DOHH2 (cell line): ENCODE results near the gene TMEM271.

Source experiments
- H3F3A ChIP-seq: fragments of 200-600 bp; sonication (generic), shearing (Covaris generic); 2 replicates; pipeline ENCODE4 v1.6.0; 2016; ENCODE audit warnings: antibody characterized with exemption, mild to moderate bottlenecking; ENCODE audit not compliant: control insufficient read depth, insufficient read depth
- H3K27ac ChIP-seq: fragments of 200-600 bp; sonication (generic); 2 replicates; pipeline ENCODE4 v1.5.1; 2014; ENCODE audit warnings: low read depth, mild to moderate bottlenecking, low read length, moderate library complexity
- H3K27me3 ChIP-seq: fragments of 200-600 bp; sonication (generic); 2 replicates; pipeline ENCODE4 v1.6.1; 2014; ENCODE audit warnings: mild to moderate bottlenecking, low read length, mixed read lengths; ENCODE audit not compliant: control insufficient read depth
- H3K36me3 ChIP-seq: fragments of 200-600 bp; sonication (generic); 2 replicates; pipeline ENCODE4 v1.6.1; 2014; ENCODE audit warnings: mild to moderate bottlenecking, low read length, moderate library complexity, mixed read lengths; ENCODE audit not compliant: control insufficient read depth
- H3K4me1 ChIP-seq: fragments of 200-600 bp; sonication (generic); 2 replicates; pipeline ENCODE4 v1.6.1; 2014; ENCODE audit warnings: mild to moderate bottlenecking, low read length, mixed read lengths; ENCODE audit not compliant: control insufficient read depth
- H3K4me2 ChIP-seq: fragments of 200-600 bp; sonication (generic); 2 replicates; pipeline ENCODE4 v1.6.0; 2014; ENCODE audit warnings: mild to moderate bottlenecking, low read length, moderate library complexity
- H3K4me3 ChIP-seq: fragments of 200-600 bp; sonication (generic); 2 replicates; pipeline ENCODE4 v1.5.1; 2014; ENCODE audit warnings: mild to moderate bottlenecking, low read length, mixed read lengths
- H3K79me2 ChIP-seq: fragments of 200-600 bp; sonication (generic); 2 replicates; pipeline ENCODE4 v1.6.1; 2014; ENCODE audit warnings: mild to moderate bottlenecking, low read length, mixed read lengths; ENCODE audit not compliant: control insufficient read depth
- H3K9me2 ChIP-seq: fragments of 200-600 bp; sonication (generic); replicated peaks from 2 replicates; pipeline ENCODE4 v1.6.1; 2014; ENCODE audit warnings: mild to moderate bottlenecking, low read length, mixed read lengths; ENCODE audit not compliant: control insufficient read depth
- H3K9me3 ChIP-seq: fragments of 200-600 bp; sonication (generic); 2 replicates; pipeline ENCODE4 v1.6.1; 2014; ENCODE audit warnings: antibody characterized with exemption, low read length, mixed read lengths; ENCODE audit not compliant: control insufficient read depth, insufficient read depth
- H4K20me1 ChIP-seq: fragments of 200-600 bp; sonication (generic); 2 replicates; pipeline ENCODE4 v1.6.0; 2014; ENCODE audit warnings: low read depth, mild to moderate bottlenecking, antibody characterized with exemption, low read length, moderate library complexity; ENCODE audit not compliant: control insufficient read depth, insufficient read depth
- CTCF ChIP-seq: fragments of 200-600 bp; sonication (generic); IDR thresholded peaks from one replicate; pipeline ENCODE4 v1.5.1; 2014; ENCODE audit warnings: antibody characterized with exemption, mild to moderate bottlenecking, low read depth, low read length; ENCODE audit not compliant: poor library complexity, severe bottlenecking
- EZH2phosphoT487 ChIP-seq: fragments of 200-600 bp; sonication (generic); IDR thresholded peaks from 2 replicates; pipeline ENCODE4 v1.6.1; 2017; ENCODE audit warnings: borderline replicate concordance, mild to moderate bottlenecking, antibody characterized with exemption, low read length, moderate library complexity, mixed read lengths

The TMEM271 gene

GRCh38 chr4:579543-580175 is 3.6 kb upstream of the TMEM271 start:
- Histone ChIP-seq H3K27me3 (no peaks in the 10 kb centered on the region), H4K20me1 (no peaks in the 10 kb centered on the region), H3K36me3 (no peaks in the 10 kb centered on the region), H3K4me1 (no peaks in the 10 kb centered on the region), H3K9me2 (no peaks in the 10 kb centered on the region), H3K27ac (no peak overlapping the region), H3K79me2 (no peaks in the 10 kb centered on the region), H3K4me2 (no peak overlapping the region), H3K9me3 (peaks cover 12% of the 10 kb centered on the region; the same call in 1 of the 2 replicates), H3K4me3 (no peak overlapping the region), H3F3A (no peaks in the 10 kb centered on the region)
- TF ChIP-seq EZH2phosphoT487, result no peak
- TF ChIP-seq CTCF, result no peak

GRCh38 chr4:578451-579443 is 2.7 kb upstream of the TMEM271 start:
- Histone ChIP-seq H3K27me3 (no peaks in the 10 kb centered on the region), H3K36me3 (no peaks in the 10 kb centered on the region), H3K27ac (no peak overlapping the region), H3K9me3 (peaks cover 16% of the 10 kb centered on the region; the same call in 1 of the 2 replicates), H3K4me2 (no peak overlapping the region), H3K79me2 (no peaks in the 10 kb centered on the region), H3K4me1 (no peaks in the 10 kb centered on the region), H4K20me1 (no peaks in the 10 kb centered on the region), H3K4me3 (no peak overlapping the region), H3K9me2 (no peaks in the 10 kb centered on the region), H3F3A (no peaks in the 10 kb centered on the region)
- TF ChIP-seq CTCF (no peak), EZH2phosphoT487 (no peak)

- H3K79me2 ChIP-seq, result no peaks in the 10 kb centered on the region
- no peaks in the 10 kb centered on the region for H4K20me1 ChIP-seq
- H3K36me3 ChIP-seq, result no peaks in the 10 kb centered on the region
- H3K9me2 ChIP-seq, result no peaks in the 10 kb centered on the region
- no peaks in the 10 kb centered on the region for H3K4me1 ChIP-seq
- peaks cover 16% of the 10 kb centered on the region; the same call in 1 of the 2 replicates for H3K9me3 ChIP-seq
- H3K27me3 ChIP-seq, result no peaks in the 10 kb centered on the region
- no peak overlapping the region for H3K4me2 ChIP-seq
- no peak overlapping the region for H3K27ac ChIP-seq
- no peak overlapping the region for H3K4me3 ChIP-seq
- no peaks in the 10 kb centered on the region for H3F3A ChIP-seq
- TF ChIP-seq EZH2phosphoT487 (no peak), CTCF (no peak)
Observed at GRCh38 chr4:577499-578450, 1.7 kb upstream of the TMEM271 start.
